WERI-Rb-1 (cell line): Measurements from ENCODE around the gene KIF1C.
A peak's percentile ranks its signal among the peaks of the same experiment; 100 is the strongest.

ENCODE experiments used
- DNase-seq: peaks from one replicate; pipeline ENCODE4 v3.0.0-alpha.2; 2020
- H3K27ac ChIP-seq: fragments of 250-450 bp; sonication (Bioruptor Pico); 2 replicates; pipeline ENCODE4 v1.5.1; 2020; ENCODE audit warnings: mild to moderate bottlenecking, moderate library complexity
- H3K27me3 ChIP-seq: fragments of 250-450 bp; sonication (Bioruptor Pico); 2 replicates; pipeline ENCODE4 v1.5.1; 2021; ENCODE audit warnings: mild to moderate bottlenecking, low read depth, moderate library complexity; ENCODE audit not compliant: insufficient read depth, severe bottlenecking
- H3K36me3 ChIP-seq: fragments of 250-450 bp; sonication (Bioruptor Pico); 2 replicates; pipeline ENCODE4 v1.5.1; 2020; ENCODE audit warnings: mild to moderate bottlenecking, moderate library complexity
- H3K4me3 ChIP-seq: 2 replicates; pipeline ENCODE4 v1.5.1; 2011; ENCODE audit warnings: low read depth, mild to moderate bottlenecking, control low read depth, low read length
- H3K9me3 ChIP-seq: fragments of 250-450 bp; sonication (Bioruptor Pico); 2 replicates; pipeline ENCODE4 v1.5.1; 2021; ENCODE audit warnings: mild to moderate bottlenecking, moderate library complexity; ENCODE audit not compliant: severe bottlenecking
- CTCF ChIP-seq: IDR thresholded peaks from 2 replicates; pipeline ENCODE4 v1.5.1; 2011; ENCODE audit warnings: low read depth, mild to moderate bottlenecking, control low read depth, inconsistent platforms, low read length

The KIF1C gene

DNA sequence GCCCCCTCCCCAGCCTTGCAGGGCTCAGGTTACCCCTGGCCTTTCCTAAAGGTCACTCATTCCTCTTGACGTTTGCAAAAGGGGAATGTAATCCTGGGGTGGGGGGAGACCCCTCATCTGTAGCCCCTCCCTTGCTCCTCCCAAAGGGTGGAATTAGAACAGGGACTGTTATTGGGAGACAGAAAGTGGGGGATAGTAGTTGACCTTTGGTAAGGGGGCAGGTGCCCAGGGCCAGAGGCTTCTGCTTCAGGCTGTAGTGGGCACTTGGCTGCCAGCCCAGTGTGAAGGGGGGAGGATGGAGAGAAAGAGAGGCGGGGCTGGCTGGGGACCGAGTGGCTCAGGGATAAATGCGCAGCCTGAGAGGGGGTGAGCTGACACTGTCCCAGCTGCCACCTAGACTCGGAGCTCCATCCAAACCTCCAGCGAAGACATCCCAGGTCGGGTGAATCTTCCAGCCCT lies 47.0 kb upstream of the KIF1C start, which contains the start of gene ENO3:
TSS of gene ENO3 (plus strand) at position 374 of the 459 bp plus-strand sequence. CDS start 711 bp downstream, outside the sequence.
- TF ChIP-seq CTCF = no peak
- no peaks in the 10 kb centered on the region for H3K27me3 ChIP-seq
- peak within 1 kb of the TSS; percentile 62 for H3K4me3 ChIP-seq
- peaks cover 33% of the 10 kb centered on the region for H3K36me3 ChIP-seq
- DNase-seq = peak; percentile 78
- peak within 1 kb of the TSS; percentile 95 for H3K27ac ChIP-seq
- no peaks in the 10 kb centered on the region for H3K9me3 ChIP-seq

DNA sequence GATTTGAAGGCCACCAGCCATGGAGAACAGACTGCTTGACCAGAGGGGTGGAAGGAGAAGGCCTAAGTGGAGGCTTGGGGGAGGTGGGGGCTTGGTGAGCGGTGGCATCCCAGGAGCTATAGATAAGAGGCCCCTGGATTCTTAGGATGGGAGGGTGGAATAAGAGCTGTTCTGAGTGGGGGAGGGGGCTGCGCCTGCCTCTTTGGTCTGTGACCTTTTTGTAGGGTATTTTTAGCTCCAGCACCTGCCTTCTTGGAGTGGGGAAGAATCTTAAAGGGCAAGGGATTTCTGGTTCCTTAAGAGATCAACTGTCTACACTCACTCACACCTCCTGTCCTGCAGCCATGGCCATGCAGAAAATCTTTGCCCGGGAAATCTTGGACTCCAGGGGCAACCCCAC lies 46.3 kb upstream of the KIF1C start:
- DNase-seq = peak; percentile 39
- no peaks in the 10 kb centered on the region for H3K9me3 ChIP-seq
- H3K27ac ChIP-seq = peak overlapping the region; percentile 95
- TF ChIP-seq CTCF = no peak
- peak overlapping the region; percentile 62 for H3K4me3 ChIP-seq
- peaks cover 26% of the 10 kb centered on the region for H3K36me3 ChIP-seq
- H3K27me3 ChIP-seq = no peaks in the 10 kb centered on the region

- H3K27me3 ChIP-seq = no peaks in the 10 kb centered on the region
- H3K9me3 ChIP-seq = no peaks in the 10 kb centered on the region
- no peak for DNase-seq
- no peak for TF ChIP-seq CTCF
- H3K36me3 ChIP-seq = peaks cover 12% of the 10 kb centered on the region
- no peak overlapping the region for H3K4me3 ChIP-seq
- H3K27ac ChIP-seq = no peak overlapping the region
Measured at GRCh38 chr17:4953451-4953961, 44.2 kb upstream of the KIF1C start.

GRCh38 chr17:4955091-4955490 lies 42.7 kb upstream of the KIF1C start:
- Histone ChIP-seq H3K36me3 (peaks cover 17% of the 10 kb centered on the region), H3K27me3 (no peaks in the 10 kb centered on the region), H3K9me3 (no peaks in the 10 kb centered on the region), H3K4me3 (no peak overlapping the region), H3K27ac (no peak overlapping the region)
- no peak for TF ChIP-seq CTCF
- no peak for DNase-seq

- Histone ChIP-seq H3K27ac (no peak overlapping the region), H3K27me3 (no peaks in the 10 kb centered on the region), H3K9me3 (no peaks in the 10 kb centered on the region), H3K36me3 (peaks cover 23% of the 10 kb centered on the region), H3K4me3 (no peak overlapping the region)
- TF ChIP-seq CTCF = no peak
- DNase-seq = no peak
Measured at GRCh38 chr17:4956493-4957061, 41.2 kb upstream of the KIF1C start.

- Histone ChIP-seq H3K36me3 (peaks cover 21% of the 10 kb centered on the region), H3K4me3 (no peak overlapping the region), H3K27ac (no peak overlapping the region), H3K9me3 (no peaks in the 10 kb centered on the region), H3K27me3 (no peaks in the 10 kb centered on the region)
- DNase-seq = no peak
- TF ChIP-seq CTCF = no peak
Measured at GRCh38 chr17:4958102-4958501, 39.6 kb upstream of the KIF1C start.
